Transverse colon (tissue), 4 donors: ENCODE results near the gene PCIF1. TPM values are rescaled to one million over a fixed set of nuclear protein-coding genes. Genes with fewer than 3 reads are reported as not detected.
"Not testable (repeated sequence)": the region's sequence is repeated elsewhere in the genome, so short reads cannot be mapped to it uniquely, and the experiment has no call there.

Source experiments
- DNase-seq: peaks from one replicate; pipeline ENCODE4 v3.0.0-alpha.2; 2019
- H3K27ac ChIP-seq, 4 donors: fragments of 200-600 bp; sonication (generic); 2 replicates each; pipeline ENCODE4 v1.5.1; 2016 to 2018; ENCODE audit warnings: inconsistent platforms in 4 of 4
- H3K27me3 ChIP-seq: fragments of 200-600 bp; sonication (generic); 2 replicates; pipeline ENCODE4 v1.5.1; 2017; ENCODE audit warnings: inconsistent platforms
- H3K36me3 ChIP-seq, 4 donors: fragments of 200-600 bp; sonication (generic); 2 replicates each; pipeline ENCODE4 v1.5.1; 2017 to 2019; ENCODE audit warnings: inconsistent platforms in 4 of 4
- H3K4me1 ChIP-seq, 4 donors: fragments of 200-600 bp; sonication (generic); 2 replicates each; pipeline ENCODE4 v1.5.1; 2017 to 2020; ENCODE audit warnings: inconsistent platforms in 4 of 4
- H3K4me3 ChIP-seq, 4 donors: fragments of 200-600 bp; sonication (generic); 1 replicate in 1 of 4; 2 replicates in 3 of 4; pipeline versions ENCODE4 v1.5.1 to v1.6.1; 2017 to 2019; ENCODE audit warnings: inconsistent platforms in 4 of 4
- H3K9me3 ChIP-seq, 2 donors: fragments of 200-600 bp; sonication (generic); 2 replicates each; pipeline ENCODE4 v1.5.1; 2017 to 2019; ENCODE audit warnings: inconsistent platforms in 2 of 2
- CTCF ChIP-seq, 5 experiments: fragments of 200-600 bp in 3 of 5; fragments of 450-650 bp in 2 of 5; sonication (generic) in 3 of 5; IDR thresholded peaks; 1 replicate in 2 of 5; 2 replicates in 3 of 5; pipeline ENCODE4 v1.5.1; 2016 to 2017; ENCODE audit warnings: antibody characterized with exemption in 5 of 5, inconsistent platforms in 3 of 5, mild to moderate bottlenecking in 2 of 5, moderate library complexity in 1 of 5
- EP300 ChIP-seq: sonication (generic); formaldehyde crosslinking; IDR thresholded peaks from one replicate; pipeline ENCODE4 v1.6.1; 2017; ENCODE audit warnings: antibody characterized with exemption, low read depth
- POLR2A ChIP-seq: fragments of 450-650 bp; IDR thresholded peaks from one replicate; pipeline ENCODE4 v1.6.1; 2016; ENCODE audit warnings: antibody characterized with exemption, mild to moderate bottlenecking, moderate library complexity
- POLR2AphosphoS5 ChIP-seq, 3 donors: sonication (generic); formaldehyde crosslinking; IDR thresholded peaks; one replicate each; pipeline ENCODE4 v1.6.1; 2016; ENCODE audit warnings: antibody characterized with exemption in 3 of 3
- WGBS, 2 donors: methylation state at CpG; one replicate each; pipeline ENCODE4 v1.1.5; 2018; ENCODE audit warnings: low coverage in 1 of 2; 5-methylcytosine and 5-hydroxymethylcytosine counted together
- in situ Hi-C, 4 donors: fragments of 200-750 bp; cut with MboI; loops; one replicate each; pipeline versions ENCODE4 v1.15.0 to v1.15.1; 2017; ENCODE audit warnings: low sequenced_read_pairs in 3 of 4, low pct_ligation_motif_present in 1 of 4, low pct_unique_long_range_greater_than_20kb in 1 of 4
- intact Hi-C: fragments of 100-400 bp; cut with DNase I; formaldehyde crosslinking; loops from one replicate; pipeline ENCODE4 v1.15.1; 2023; ENCODE audit warnings: low total_unique reads
- total RNA-seq, 4 donors: library from RNA; depleted of rRNA; stranded (reverse); fragments of >200 nt; gene quantifications; one replicate each; pipeline ENCODE4 v1.1.0, GENCODE V29; 2016

The PCIF1 gene
- total RNA-seq, 4 donors from 2014 or later = 23.5 to 52.0 (median 32.0) TPM

- no peak overlapping the region for H3K27ac ChIP-seq
- in situ Hi-C loops (no loop called here), intact Hi-C loops (no loop called here)
- H3K4me1 ChIP-seq = no peaks in the 10 kb centered on the region
- no peak for DNase-seq
- 95 to 100% methylated on average over 1 to 6 of the region's 6 CpGs for WGBS, 2 donors
- TF ChIP-seq POLR2AphosphoS5 (IDR thresholded peaks at IDR 0.05) (no peak), CTCF (IDR thresholded peaks at IDR 0.05) (no peak), EP300 (no peak), POLR2A (no peak)
- H3K36me3 ChIP-seq = no peaks in the 10 kb centered on the region
- H3K9me3 ChIP-seq = no peaks in the 10 kb centered on the region
- H3K4me3 ChIP-seq = no peak overlapping the region
- H3K27me3 ChIP-seq = peaks cover 3% of the 10 kb centered on the region
These were observed 46.8 kb downstream of the PCIF1 start for GRCh38 chr20:45981261-45981660.

GRCh38 chr20:45983279-45983743, 48.8 kb downstream of the PCIF1 start:
- DNase-seq = no peak
- no peak overlapping the region for H3K27ac ChIP-seq
- peaks cover 1% of the 10 kb centered on the region for H3K27me3 ChIP-seq
- no peak for TF ChIP-seq POLR2AphosphoS5 (IDR thresholded peaks at IDR 0.05)
- TF ChIP-seq CTCF (IDR thresholded peaks at IDR 0.05) = no peak
- TF ChIP-seq EP300 = no peak
- no peak for TF ChIP-seq POLR2A
- no peak overlapping the region for H3K4me3 ChIP-seq
- in situ Hi-C loops = no loop called here
- H3K9me3 ChIP-seq = no peaks in the 10 kb centered on the region
- WGBS, 2 donors = 61% methylated on average over 7 of the region's 7 CpGs; no CpG with 5 or more reads in 1 of the 2 donors
- intact Hi-C loops = no loop called here
- no peaks in the 10 kb centered on the region for H3K4me1 ChIP-seq
- H3K36me3 ChIP-seq = no peaks in the 10 kb centered on the region

GRCh38 chr20:45985573-45985972, 51.1 kb downstream of the PCIF1 start:
- H3K9me3 ChIP-seq = no peaks in the 10 kb centered on the region
- no peaks in the 10 kb centered on the region for H3K36me3 ChIP-seq
- TF ChIP-seq POLR2AphosphoS5 (IDR thresholded peaks at IDR 0.05) (no peak), EP300 (no peak), CTCF (IDR thresholded peaks at IDR 0.05) (no peak), POLR2A (no peak)
- 66 to 88% methylated on average over 2 to 7 of the region's 7 CpGs for WGBS, 2 donors
- H3K4me1 ChIP-seq = no peaks in the 10 kb centered on the region
- H3K27me3 ChIP-seq = peaks cover 23% of the 10 kb centered on the region
- intact Hi-C loops (no loop called here), in situ Hi-C loops (no loop called here)
- H3K4me3 ChIP-seq = no peak overlapping the region
- DNase-seq = no peak
- no peak overlapping the region for H3K27ac ChIP-seq

GRCh38 chr20:45987108-45987780, 52.8 kb downstream of the PCIF1 start:
- TF ChIP-seq CTCF (IDR thresholded peaks at IDR 0.05) (peak; percentile 57 to 81 (median 77)), POLR2A (no peak), POLR2AphosphoS5 (IDR thresholded peaks at IDR 0.05) (no peak), EP300 (no peak)
- 11 to 29% methylated on average over 3 to 15 of the region's 16 CpGs for WGBS, 2 donors
- Histone ChIP-seq H3K9me3 (no peaks in the 10 kb centered on the region), H3K27me3 (peaks cover 32% of the 10 kb centered on the region), H3K36me3 (no peaks in the 10 kb centered on the region), H3K27ac (no peak overlapping the region), H3K4me1 (no peaks in the 10 kb centered on the region), H3K4me3 (no peak overlapping the region)
- in situ Hi-C loops = no loop called here
- DNase-seq = peak; percentile 78
- intact Hi-C loops = no loop called here

- H3K27me3 ChIP-seq = peaks cover 39% of the 10 kb centered on the region
- WGBS, 2 donors = 46 to 55% methylated on average over 6 of the region's 6 CpGs
- DNase-seq, H3K9me3 ChIP-seq, intact Hi-C loops, H3K4me3 ChIP-seq, H3K4me1 ChIP-seq, H3K36me3 ChIP-seq, in situ Hi-C loops, H3K27ac ChIP-seq: not testable (repeated sequence)
These were observed 54.3 kb downstream of the PCIF1 start for GRCh38 chr20:45988830-45989229.
